BJ (cell line): ENCODE data around the gene STUB1. TPM values are rescaled to one million over a fixed set of nuclear protein-coding genes. Genes with fewer than 3 reads are reported as not detected.
A peak's percentile ranks its signal among the peaks of the same experiment; 100 is the strongest.

Experiments
- CTCF ChIA-PET: fragments of 350-600 bp; formaldehyde crosslinking; extraction: SDS; loops from one replicate; lab custom pipeline; 2021; ENCODE audit warnings: antibody characterized with exemption, inconsistent platforms; lab: Yijun Ruan, JAX
- POLR2A ChIA-PET: fragments of 300-600 bp; sonication (Branson Sonifier 250); formaldehyde crosslinking; extraction: SDS; loops from one replicate; lab custom pipeline; 2021; ENCODE audit warnings: antibody characterized with exemption; lab: Charles Lee
- DNase-seq: peaks from one replicate; pipeline ENCODE4 v3.0.0-alpha.2; 2011; ENCODE audit warnings: low read depth
- H3K27me3 ChIP-seq: 2 replicates; pipeline ENCODE4 v1.6.0; 2011; ENCODE audit warnings: low read length; ENCODE audit not compliant: control insufficient read depth, insufficient read depth
- H3K36me3 ChIP-seq: 2 replicates; pipeline ENCODE4 v1.5.1; 2011; ENCODE audit warnings: low read length; ENCODE audit not compliant: control insufficient read depth, insufficient read depth
- H3K4me3 ChIP-seq: 2 replicates; pipeline ENCODE4 v1.5.1; 2011; ENCODE audit warnings: low read depth, mild to moderate bottlenecking, control low read depth, low read length
- CTCF ChIP-seq: IDR thresholded peaks from 2 replicates; pipeline ENCODE4 v1.5.1; 2011; ENCODE audit warnings: low read depth, mild to moderate bottlenecking, control low read depth, inconsistent platforms, low read length, moderate library complexity; ENCODE audit not compliant: insufficient read depth
- polyA plus RNA-seq: library from polyadenylated mRNA; depleted of rRNA; stranded (reverse); fragments of >200 nt; gene quantifications from 2 replicates; pipeline ENCODE4 v1.2.3, GENCODE V29; 2011

STUB1 gene
- polyA plus RNA-seq, 1 experiment: 148 TPM

GRCh38 chr16:633336-634050 lies 46.7 kb upstream of the STUB1 start:
- H3K27me3 ChIP-seq: no peaks in the 10 kb centered on the region
- peaks cover 12% of the 10 kb centered on the region for H3K36me3 ChIP-seq
- no peak for DNase-seq
- H3K4me3 ChIP-seq: no peak overlapping the region
- CTCF ChIA-PET: interaction anchor here (1.2 kb wide), 1 partner anchor 14 kb away, joined by 4 read pairs; no protein-coding TSS in a partner anchor
- no peak for TF ChIP-seq CTCF
- POLR2A ChIA-PET: interaction anchor here (0.5 kb wide), 1 partner anchor 46 kb away, joined by 14 read pairs; no protein-coding TSS in a partner anchor

GRCh38 chr16:634051-634670 lies 46.0 kb upstream of the STUB1 start:
- Histone ChIP-seq H3K36me3 (peaks cover 12% of the 10 kb centered on the region), H3K27me3 (no peaks in the 10 kb centered on the region), H3K4me3 (no peak overlapping the region)
- ChIA-PET CTCF (interaction anchor here (1.2 kb wide), 1 partner anchor 14 kb away, joined by 4 read pairs; no protein-coding TSS in a partner anchor), POLR2A (interaction anchor here (0.5 kb wide), 1 partner anchor 45 kb away, joined by 14 read pairs; no protein-coding TSS in a partner anchor)
- DNase-seq: no peak
- TF ChIP-seq CTCF: no peak

- Histone ChIP-seq H3K36me3 (peaks cover 12% of the 10 kb centered on the region), H3K4me3 (peak overlapping the region; percentile 50), H3K27me3 (no peaks in the 10 kb centered on the region)
- POLR2A ChIA-PET: no interaction called here
- CTCF ChIA-PET: no interaction called here
- DNase-seq: no peak
- TF ChIP-seq CTCF: no peak
Measured at GRCh38 chr16:634996-635395, 45.2 kb upstream of the STUB1 start.

- CTCF ChIA-PET: interaction anchor here (1.3 kb wide), 1 partner anchor 47 kb away, joined by 5 read pairs; no protein-coding TSS in a partner anchor
- POLR2A ChIA-PET: interaction anchor here (0.5 kb wide), 1 partner anchor 8 kb away, joined by 3 read pairs; no protein-coding TSS in a partner anchor
- no peak for TF ChIP-seq CTCF
- Histone ChIP-seq H3K27me3 (no peaks in the 10 kb centered on the region), H3K4me3 (peak overlapping the region; percentile 50), H3K36me3 (peaks cover 12% of the 10 kb centered on the region)
- no peak for DNase-seq
Measured at GRCh38 chr16:635573-636205, 44.5 kb upstream of the STUB1 start.
